Ishikawa (cell line): ENCODE results near the gene PRKN.

ENCODE experiments used
- CEBPB ChIP-seq: IDR thresholded peaks from 2 replicates; pipeline ENCODE4 v1.6.1; 2012
- CREB1 ChIP-seq: IDR thresholded peaks from 2 replicates; pipeline ENCODE4 v1.6.1; 2012; ENCODE audit warnings: low read depth
- EGR1 ChIP-seq: IDR thresholded peaks from 2 replicates; pipeline ENCODE4 v1.6.1; 2012
- EP300 ChIP-seq: IDR thresholded peaks from 2 replicates; pipeline ENCODE4 v1.6.1; 2012; ENCODE audit warnings: borderline replicate concordance
- RAD21 ChIP-seq: IDR thresholded peaks from 2 replicates; pipeline ENCODE4 v1.6.1; 2012; ENCODE audit warnings: low read depth
- TAF1 ChIP-seq: IDR thresholded peaks from 2 replicates; pipeline ENCODE4 v1.6.1; 2012; ENCODE audit warnings: low read depth, mild to moderate bottlenecking
- TEAD4 ChIP-seq: IDR thresholded peaks from 2 replicates; pipeline ENCODE4 v1.6.1; 2012
- YY1 ChIP-seq: IDR thresholded peaks from 2 replicates; pipeline ENCODE4 v1.6.1; 2012; ENCODE audit warnings: low read depth

GRCh38 chr6:162088091-162088490 is 639.5 kb downstream of the PRKN start:
- TF ChIP-seq CEBPB (no peak), EP300 (no peak), TEAD4 (no peak), YY1 (no peak), RAD21 (no peak), TAF1 (no peak), EGR1 (no peak), CREB1 (no peak)
